Suprapubic skin (tissue), 3 donors: ENCODE measurements around the gene PTPRN2.

Experiments
- CTCF ChIP-seq, 2 donors: fragments of 200-600 bp in 1 of 2; fragments of 450-650 bp in 1 of 2; sonication (generic) in 1 of 2; IDR thresholded peaks; one replicate each; pipeline ENCODE4 v1.5.1; 2016 to 2019; ENCODE audit warnings: antibody characterized with exemption in 2 of 2, mild to moderate bottlenecking in 1 of 2, moderate library complexity in 1 of 2
- POLR2A ChIP-seq, 2 donors: fragments of 450-650 bp; IDR thresholded peaks; one replicate each; pipeline ENCODE4 v1.6.1; 2017; ENCODE audit warnings: antibody characterized with exemption in 2 of 2, mild to moderate bottlenecking in 2 of 2, moderate library complexity in 2 of 2

GRCh38 chr7:157552295-157552993 is 1035.2 kb downstream of the PTPRN2 start:
- TF ChIP-seq CTCF (IDR thresholded peaks at IDR 0.05) (no peak), POLR2A (IDR thresholded peaks at IDR 0.05) (no peak)
